Measurements from ENCODE around the gene MKI67. TPM values are rescaled to one million over a fixed set of nuclear protein-coding genes. Genes with fewer than 3 reads are reported as not detected.

MKI67 gene
- total and polyA plus RNA-seq, 2 donors (not counting 1 experiment from before 2014, with no cell fraction given) = 0.36 to 0.47 TPM

DNA sequence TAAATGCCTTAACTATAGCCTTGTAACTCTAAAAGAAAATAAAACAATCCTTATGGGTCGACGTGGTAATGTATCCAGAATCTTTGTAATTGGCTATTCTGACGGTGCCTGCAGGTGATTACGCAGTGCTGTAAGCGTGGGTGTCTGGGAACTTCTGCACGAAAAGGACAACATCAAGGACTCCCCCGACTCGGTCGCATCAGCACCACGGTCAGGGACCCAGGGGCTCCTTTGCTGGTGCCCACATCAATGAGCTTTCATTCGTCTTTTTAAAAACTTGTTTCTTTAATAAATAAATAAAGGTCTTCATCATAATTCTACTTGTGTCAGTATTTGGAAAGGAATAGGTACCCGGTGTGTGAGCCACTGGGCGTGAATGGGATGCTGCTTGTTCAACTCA is 13.2 kb downstream of the MKI67 start:
- Histone ChIP-seq H3K4me3 (ENCODE audit: control extremely low read depth in 1 of 5, extremely low read depth in 1 of 5, insufficient read depth in 1 of 5, low read depth in 2 of 5, low read length in 4 of 5) (no peak overlapping the region), H3K79me2 (ENCODE audit: control insufficient read depth, insufficient read depth, low read length) (no peaks in the 10 kb centered on the region), H3K4me2 (replicated peaks; ENCODE audit: low read depth, low read length, poor library complexity, severe bottlenecking) (no peak overlapping the region), H3K9ac (ENCODE audit: low read length) (no peak overlapping the region), H2AFZ (ENCODE audit: insufficient read depth, low read depth, low read length, poor library complexity, severe bottlenecking) (no peak overlapping the region), H3K27ac (ENCODE audit: low read length in 2 of 2) (no peak overlapping the region), H3K36me3 (replicated peaks in 1 of 2; ENCODE audit: control extremely low read depth in 1 of 2, control insufficient read depth in 1 of 2, extremely low read depth in 1 of 2, insufficient read depth in 2 of 2, low read length in 1 of 2) (no peaks in the 10 kb centered on the region), H3K27me3 (replicated peaks in 1 of 4; ENCODE audit: control extremely low read depth in 1 of 4, control insufficient read depth in 3 of 4, insufficient read depth in 4 of 4, low read length in 3 of 4) (no peaks in the 10 kb centered on the region), H3K4me1 (ENCODE audit: control insufficient read depth in 2 of 2, insufficient read depth in 2 of 2, low read length in 2 of 2) (no peaks in the 10 kb centered on the region), H3K9me3 (ENCODE audit: control extremely low read depth in 1 of 3, control insufficient read depth in 2 of 3, insufficient read depth in 1 of 3, low read length in 2 of 3) (no peaks in the 10 kb centered on the region), H4K20me1 (ENCODE audit: control insufficient read depth, insufficient read depth, low read length, poor library complexity, severe bottlenecking) (no peaks in the 10 kb centered on the region)
- H3K9me3 Mint-ChIP-seq (ENCODE audit: insufficient read depth) = no peaks in the 10 kb centered on the region
- ChIA-PET CTCF (interaction anchor here (1.4 kb wide), 1 partner anchor 102 kb away, joined by 4 read pairs; no protein-coding TSS in a partner anchor), POLR2A (no interaction called here)
- no peak for TF ChIP-seq EZH2 (IDR thresholded peaks at IDR 0.05; ENCODE audit: borderline replicate concordance, insufficient read depth, low read depth, low read length, poor library complexity, severe bottlenecking)
- TF ChIP-seq, protein P1, sequence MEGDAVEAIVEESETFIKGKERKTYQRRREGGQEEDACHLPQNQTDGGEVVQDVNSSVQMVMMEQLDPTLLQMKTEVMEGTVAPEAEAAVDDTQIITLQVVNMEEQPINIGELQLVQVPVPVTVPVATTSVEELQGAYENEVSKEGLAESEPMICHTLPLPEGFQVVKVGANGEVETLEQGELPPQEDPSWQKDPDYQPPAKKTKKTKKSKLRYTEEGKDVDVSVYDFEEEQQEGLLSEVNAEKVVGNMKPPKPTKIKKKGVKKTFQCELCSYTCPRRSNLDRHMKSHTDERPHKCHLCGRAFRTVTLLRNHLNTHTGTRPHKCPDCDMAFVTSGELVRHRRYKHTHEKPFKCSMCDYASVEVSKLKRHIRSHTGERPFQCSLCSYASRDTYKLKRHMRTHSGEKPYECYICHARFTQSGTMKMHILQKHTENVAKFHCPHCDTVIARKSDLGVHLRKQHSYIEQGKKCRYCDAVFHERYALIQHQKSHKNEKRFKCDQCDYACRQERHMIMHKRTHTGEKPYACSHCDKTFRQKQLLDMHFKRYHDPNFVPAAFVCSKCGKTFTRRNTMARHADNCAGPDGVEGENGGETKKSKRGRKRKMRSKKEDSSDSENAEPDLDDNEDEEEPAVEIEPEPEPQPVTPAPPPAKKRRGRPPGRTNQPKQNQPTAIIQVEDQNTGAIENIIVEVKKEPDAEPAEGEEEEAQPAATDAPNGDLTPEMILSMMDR (IDR thresholded peaks at IDR 0.05) = no peak
- no peaks in the 10 kb centered on the region for H3K27me3 Mint-ChIP-seq
- no peak overlapping the region for H3K4me3 Mint-ChIP-seq
- DNase-seq = no peak
- ATAC-seq (ENCODE audit: low read depth) = no peak
- intact Hi-C loops (cut with micrococcal nuclease) = no loop called here
- no peak overlapping the region for H3K27ac Mint-ChIP-seq
- no peaks in the 10 kb centered on the region for H3K4me1 Mint-ChIP-seq
- 95% methylated on average over 9 of the region's 13 CpGs for WGBS (ENCODE audit: insufficient coverage)

DNA sequence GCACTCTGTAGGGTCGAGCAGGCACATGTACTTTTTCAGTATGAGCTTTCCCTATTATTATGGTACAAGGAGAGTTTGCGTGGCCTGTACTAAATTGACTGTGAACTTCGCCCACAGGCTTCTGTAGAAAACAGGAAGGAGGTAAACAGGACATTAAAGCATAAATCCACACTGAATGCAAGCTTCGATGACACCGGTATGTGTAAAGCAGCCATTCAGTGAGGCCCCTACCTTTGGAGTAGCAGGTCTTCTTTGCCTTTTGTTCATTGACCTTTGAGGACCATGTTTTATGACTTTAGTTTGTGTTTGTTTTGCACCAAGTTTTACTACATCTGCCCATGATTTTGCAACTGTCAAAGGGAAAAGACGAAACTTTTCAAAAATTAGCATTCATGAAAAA is 14.5 kb downstream of the MKI67 start:
- Histone ChIP-seq H3K4me1 (ENCODE audit: control insufficient read depth in 2 of 2, insufficient read depth in 2 of 2, low read length in 2 of 2) (no peaks in the 10 kb centered on the region), H4K20me1 (ENCODE audit: control insufficient read depth, insufficient read depth, low read length, poor library complexity, severe bottlenecking) (no peaks in the 10 kb centered on the region), H3K36me3 (replicated peaks in 1 of 2; ENCODE audit: control extremely low read depth in 1 of 2, control insufficient read depth in 1 of 2, extremely low read depth in 1 of 2, insufficient read depth in 2 of 2, low read length in 1 of 2) (no peaks in the 10 kb centered on the region), H3K27me3 (replicated peaks in 1 of 4; ENCODE audit: control extremely low read depth in 1 of 4, control insufficient read depth in 3 of 4, insufficient read depth in 4 of 4, low read length in 3 of 4) (no peaks in the 10 kb centered on the region), H3K4me3 (ENCODE audit: control extremely low read depth in 1 of 5, extremely low read depth in 1 of 5, insufficient read depth in 1 of 5, low read depth in 2 of 5, low read length in 4 of 5) (no peak overlapping the region), H3K27ac (ENCODE audit: low read length in 2 of 2) (no peak overlapping the region), H3K4me2 (replicated peaks; ENCODE audit: low read depth, low read length, poor library complexity, severe bottlenecking) (no peak overlapping the region), H3K9me3 (ENCODE audit: control extremely low read depth in 1 of 3, control insufficient read depth in 2 of 3, insufficient read depth in 1 of 3, low read length in 2 of 3) (no peaks in the 10 kb centered on the region), H3K9ac (ENCODE audit: low read length) (no peak overlapping the region), H2AFZ (ENCODE audit: insufficient read depth, low read depth, low read length, poor library complexity, severe bottlenecking) (no peak overlapping the region), H3K79me2 (ENCODE audit: control insufficient read depth, insufficient read depth, low read length) (no peaks in the 10 kb centered on the region)
- Mint-ChIP-seq H3K27ac (no peak overlapping the region), H3K9me3 (ENCODE audit: insufficient read depth) (no peaks in the 10 kb centered on the region), H3K27me3 (no peaks in the 10 kb centered on the region), H3K4me3 (no peak overlapping the region), H3K4me1 (no peaks in the 10 kb centered on the region)
- no peak for ATAC-seq (ENCODE audit: low read depth)
- intact Hi-C loops (cut with micrococcal nuclease) = no loop called here
- POLR2A ChIA-PET = no interaction called here
- TF ChIP-seq, protein P1 (IDR thresholded peaks at IDR 0.05) = no peak
- no peak for TF ChIP-seq EZH2 (IDR thresholded peaks at IDR 0.05; ENCODE audit: borderline replicate concordance, insufficient read depth, low read depth, low read length, poor library complexity, severe bottlenecking)
- CTCF ChIA-PET = interaction anchor here (1.4 kb wide), 1 partner anchor 100 kb away, joined by 4 read pairs; no protein-coding TSS in a partner anchor
- WGBS (ENCODE audit: insufficient coverage) = 95% methylated on average over 3 of the region's 6 CpGs
- DNase-seq = no peak

Data from B cell (primary cell).